Stimulated activated CD4-positive, alpha-beta T cell treated with anti-CD3 and anti-CD28 coated beads, Interleukin-4, amount 100 ng/mL, for 24 hours (primary cell): ENCODE measurements around the gene GSTT4.
"Not testable (repeated sequence)": the region's sequence is repeated elsewhere in the genome, so short reads cannot be mapped to it uniquely, and the experiment has no call there.

Experiments used
- DNase-seq: peaks from one replicate; pipeline ENCODE4 v3.0.0-alpha.2; 2020

Gene GSTT4

GRCh38 chr22:24023204-24023789 is 18.0 kb upstream of the GSTT4 start:
- no peak for DNase-seq

GRCh38 chr22:24021304-24021703 is 16.1 kb upstream of the GSTT4 start:
- no peak for DNase-seq

GRCh38 chr22:24016156-24016555 is 10.9 kb upstream of the GSTT4 start:
- DNase-seq = no peak

GRCh38 chr22:24011735-24012068 is 6.4 kb upstream of the GSTT4 start:
- no peak for DNase-seq

- DNase-seq = no peak
Measured at GRCh38 chr22:24010018-24010391, 4.8 kb upstream of the GSTT4 start.

GRCh38 chr22:24009227-24010017 is 4.2 kb upstream of the GSTT4 start:
- DNase-seq = no peak

- DNase-seq = no peak
Measured at GRCh38 chr22:24008381-24009226, 3.4 kb upstream of the GSTT4 start.

- DNase-seq = no peak
Measured at GRCh38 chr22:24008022-24008283, 2.7 kb upstream of the GSTT4 start.

GRCh38 chr22:24007253-24008021 is 2.2 kb upstream of the GSTT4 start:
- DNase-seq = no peak

- no peak for DNase-seq
Measured at GRCh38 chr22:24006914-24007214, 1.6 kb upstream of the GSTT4 start.

- DNase-seq = no peak
Measured at GRCh38 chr22:24006207-24006913, 1.1 kb upstream of the GSTT4 start.

GRCh38 chr22:24003887-24004286 is 1.4 kb downstream of the GSTT4 start:
- DNase-seq = no peak

GRCh38 chr22:24002851-24003250 is 2.4 kb downstream of the GSTT4 start:
- DNase-seq = no peak

- DNase-seq = no peak
Measured at GRCh38 chr22:24002272-24002671, 3.0 kb downstream of the GSTT4 start.

- DNase-seq = no peak
Measured at GRCh38 chr22:24001314-24001713, 3.9 kb downstream of the GSTT4 start.

GRCh38 chr22:23999779-24000178 is 5.5 kb downstream of the GSTT4 start:
- DNase-seq = not testable (repeated sequence)

GRCh38 chr22:23997092-23997491 is 8.2 kb downstream of the GSTT4 start:
- no peak for DNase-seq

- DNase-seq = not testable (repeated sequence)
Measured at GRCh38 chr22:23993581-23994177, 11.6 kb downstream of the GSTT4 start.

GRCh38 chr22:23993080-23993479 is 12.2 kb downstream of the GSTT4 start:
- not testable (repeated sequence) for DNase-seq

GRCh38 chr22:23989583-23990244 is 15.5 kb downstream of the GSTT4 start:
- DNase-seq = not testable (repeated sequence)

- not testable (repeated sequence) for DNase-seq
Measured at GRCh38 chr22:23986538-23987178, 18.6 kb downstream of the GSTT4 start.
